OCI-M2 (cell line): ENCODE data around the gene GIMAP5.

ENCODE experiments used
- DNase-seq: peaks from one replicate; lab custom pipeline; 2025; ENCODE audit not compliant: unreplicated experiment; lab: John Stamatoyannopoulos, UW

The GIMAP5 gene

GRCh38 chr7:150734254-150734653 is 3.0 kb upstream of the GIMAP5 start:
- no peak for DNase-seq

- no peak for DNase-seq
Measured at GRCh38 chr7:150735596-150736358, 1.4 kb upstream of the GIMAP5 start.

- DNase-seq = no peak
Measured at GRCh38 chr7:150736864-150737263, 354 bp upstream of the GIMAP5 start.

- no peak for DNase-seq
Measured at GRCh38 chr7:150738092-150738491, 874 bp downstream of the GIMAP5 start.

GRCh38 chr7:150738591-150739001 is 1.4 kb downstream of the GIMAP5 start:
- DNase-seq = no peak

GRCh38 chr7:150739033-150739432 is 1.8 kb downstream of the GIMAP5 start:
- no peak for DNase-seq

GRCh38 chr7:150740053-150740452 is 2.8 kb downstream of the GIMAP5 start:
- no peak for DNase-seq

GRCh38 chr7:150742286-150742968 is 5.2 kb downstream of the GIMAP5 start:
- DNase-seq = no peak

- no peak for DNase-seq
Measured at GRCh38 chr7:150744041-150744656, 6.9 kb downstream of the GIMAP5 start.

- DNase-seq = no peak
Measured at GRCh38 chr7:150745086-150745485, 7.9 kb downstream of the GIMAP5 start.

- no peak for DNase-seq
Measured at GRCh38 chr7:150745876-150746275, 8.7 kb downstream of the GIMAP5 start.

GRCh38 chr7:150746921-150747320 is 9.7 kb downstream of the GIMAP5 start:
- DNase-seq = no peak

GRCh38 chr7:150748376-150748775 is 11.2 kb downstream of the GIMAP5 start:
- no peak for DNase-seq

- DNase-seq = no peak
Measured at GRCh38 chr7:150751702-150752101, 14.5 kb downstream of the GIMAP5 start.

- DNase-seq = no peak
Measured at GRCh38 chr7:150753239-150753638, 16.0 kb downstream of the GIMAP5 start.

GRCh38 chr7:150753826-150754603 is 16.8 kb downstream of the GIMAP5 start:
- no peak for DNase-seq

- no peak for DNase-seq
Measured at GRCh38 chr7:150754951-150755350, 17.7 kb downstream of the GIMAP5 start.

- no peak for DNase-seq
Measured at GRCh38 chr7:150755473-150756099, 18.4 kb downstream of the GIMAP5 start.

- no peak for DNase-seq
Measured at GRCh38 chr7:150756166-150756565, 18.9 kb downstream of the GIMAP5 start.

GRCh38 chr7:150756858-150757257 is 19.6 kb downstream of the GIMAP5 start:
- DNase-seq = no peak

- no peak for DNase-seq
Measured at GRCh38 chr7:150759479-150759878, 22.3 kb downstream of the GIMAP5 start.
